Muscle of back (tissue), 11 donors: ENCODE data around the gene SNTG2. TPM values are rescaled to one million over a fixed set of nuclear protein-coding genes. Genes with fewer than 3 reads are reported as not detected.
"Not testable (repeated sequence)": the region's sequence is repeated elsewhere in the genome, so short reads cannot be mapped to it uniquely, and the experiment has no call there.

Experiments used
- DNase-seq, 3 donors: peaks; one replicate each; pipeline versions ENCODE4 v3.0.0 to v3.0.0-alpha.2; 2013
- polyA plus RNA-seq, 10 donors: library from polyadenylated mRNA; unstranded; fragments of 120-200 nt; gene quantifications; one replicate each; pipeline ENCODE4 v1.2.1, GENCODE V29; 2013; ENCODE audit not compliant: insufficient read length in 10 of 10

SNTG2 gene
- polyA plus RNA-seq, 10 donors: 0.16 to 0.62 (median 0.45) TPM; not detected in 2

DNA sequence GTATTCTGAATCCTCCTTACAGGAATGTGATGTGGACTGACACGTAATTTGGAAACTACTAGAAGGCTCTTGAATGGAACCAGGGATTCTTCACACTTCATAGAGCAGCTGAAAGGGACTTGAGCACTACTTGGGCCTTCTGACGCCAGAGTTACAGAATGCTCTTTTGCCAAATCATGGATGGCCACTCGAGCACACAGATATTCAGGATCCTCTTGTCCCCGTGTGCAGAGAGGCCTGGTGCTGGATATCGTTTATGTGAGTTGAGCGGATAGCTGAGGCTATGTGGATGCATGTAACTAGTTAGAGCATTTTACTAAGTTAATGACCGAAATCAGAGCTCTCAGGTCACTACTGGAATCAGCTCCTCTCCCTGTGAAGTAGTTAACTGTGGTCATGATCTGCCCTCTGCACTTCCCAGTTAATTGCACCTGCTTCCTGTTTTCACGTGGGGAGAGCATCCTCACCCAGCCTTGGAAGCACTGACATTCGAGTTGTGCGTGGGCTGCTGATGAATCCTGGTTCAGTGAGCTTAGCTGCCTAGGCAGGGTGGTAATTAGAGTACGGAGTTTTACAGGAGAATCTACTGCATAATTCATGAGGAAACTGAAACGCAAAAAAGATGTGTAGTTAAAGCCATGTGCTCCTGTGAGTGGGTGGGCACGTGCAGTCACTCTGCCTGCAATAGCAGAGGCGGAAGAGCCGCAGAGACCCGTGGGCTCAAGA lies 457.5 kb downstream of the SNTG2 start:
- DNase-seq: no peak

DNA sequence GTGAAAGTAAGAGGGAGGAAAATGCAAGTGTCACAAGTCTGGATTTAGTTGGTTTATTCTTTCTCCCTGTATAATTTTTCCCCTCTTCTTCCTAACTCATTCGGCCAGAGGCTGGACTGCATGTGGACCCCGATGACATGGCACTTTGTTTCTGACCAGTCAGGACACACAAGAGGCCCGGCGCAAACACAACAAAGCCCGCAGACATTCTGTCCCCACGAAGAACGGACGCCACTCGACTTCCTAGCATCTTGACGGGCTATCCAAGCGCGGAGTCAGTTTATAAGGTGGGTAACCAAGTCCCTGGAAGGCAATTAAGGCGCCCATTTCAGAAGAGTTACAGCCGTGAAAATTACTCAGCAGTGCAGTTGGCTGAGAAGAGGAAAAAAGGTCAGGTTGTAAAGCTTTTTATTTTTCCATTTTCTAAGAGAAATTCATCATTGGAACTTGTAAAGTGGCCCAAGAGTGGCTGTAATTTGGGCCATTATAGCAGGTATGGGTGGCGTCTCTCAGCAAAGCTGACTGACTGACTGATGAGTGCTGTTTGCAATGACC lies 462.6 kb downstream of the SNTG2 start, which contains the start of gene TPO:
Gene TPO (plus strand): TSS at position 308 of the 555 bp plus-strand sequence. CDS start 946 bp downstream, outside the sequence.
- DNase-seq: no peak

DNA sequence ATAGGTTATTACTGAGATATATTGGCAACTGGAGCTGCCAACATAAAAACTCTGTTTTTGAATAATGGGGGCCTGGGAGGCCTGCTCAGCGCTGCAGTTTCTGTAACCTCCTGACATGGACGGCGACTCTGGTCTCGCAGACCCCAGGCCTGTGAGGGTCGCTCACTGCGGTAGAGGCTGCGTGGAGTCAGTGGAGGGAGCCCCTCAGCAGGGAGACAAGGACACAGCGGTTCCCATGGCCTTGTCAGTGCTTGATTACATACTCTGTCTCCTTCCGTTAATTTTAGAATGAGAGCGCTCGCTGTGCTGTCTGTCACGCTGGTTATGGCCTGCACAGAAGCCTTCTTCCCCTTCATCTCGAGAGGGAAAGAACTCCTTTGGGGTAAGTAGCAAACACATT lies 463.5 kb downstream of the SNTG2 start:
- no peak for DNase-seq

DNA sequence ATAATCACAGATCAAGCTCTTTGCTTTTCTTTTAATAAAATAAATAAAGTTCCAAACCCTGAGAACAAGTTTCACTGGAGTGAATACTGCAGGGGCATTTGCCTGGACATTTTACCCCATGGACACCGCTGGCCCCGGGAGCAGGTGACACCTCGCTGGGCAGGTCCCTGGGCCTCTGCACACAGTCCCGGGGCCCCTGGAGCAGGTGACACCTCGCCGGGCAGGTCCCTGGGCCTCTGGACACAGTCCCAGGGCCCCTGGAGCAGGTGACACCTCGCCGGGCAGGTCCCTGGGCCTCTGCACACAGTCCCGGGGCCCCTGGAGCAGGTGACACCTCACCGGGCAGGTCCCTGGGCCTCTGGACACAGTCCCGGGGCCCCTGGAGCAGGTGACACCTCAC lies 464.3 kb downstream of the SNTG2 start:
- DNase-seq: not testable (repeated sequence)

DNA sequence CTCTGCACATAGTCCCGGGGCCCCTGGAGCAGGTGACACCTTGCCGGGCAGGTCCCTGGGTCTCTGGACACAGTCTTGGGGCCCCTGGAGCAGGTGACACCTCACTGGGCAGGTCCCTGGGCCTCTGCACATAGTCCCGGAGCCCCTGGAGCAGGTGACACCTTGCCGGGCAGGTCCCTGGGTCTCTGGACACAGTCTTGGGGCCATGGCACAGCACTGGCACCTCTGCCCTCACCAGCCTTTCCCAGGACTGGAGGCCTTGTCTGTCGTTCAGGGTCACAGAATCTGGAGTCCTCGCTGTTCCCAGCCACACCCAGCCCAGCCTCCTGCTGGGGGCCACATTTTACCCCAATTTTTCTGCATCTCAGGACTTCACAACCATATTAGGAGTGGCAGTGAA lies 464.9 kb downstream of the SNTG2 start:
- DNase-seq: no peak
